Neural cell (in vitro differentiated cells): ENCODE results near the gene CYP19A1. TPM values are rescaled to one million over a fixed set of nuclear protein-coding genes. Genes with fewer than 3 reads are reported as not detected.

Experiments used
- H2AFZ ChIP-seq: fragments of 200-600, 300-800 bp; sonication (generic), shearing (Covaris generic); 2 replicates; pipeline ENCODE4 v1.6.0; 2014; ENCODE audit warnings: low read depth, mild to moderate bottlenecking, antibody characterized with exemption, low read length, moderate library complexity
- H3F3A ChIP-seq: fragments of 200-600 bp; shearing (Covaris generic); 2 replicates; pipeline ENCODE4 v1.6.1; 2016; ENCODE audit warnings: mild to moderate bottlenecking, moderate library complexity, mixed read lengths, antibody characterized with exemption, low read length; ENCODE audit not compliant: insufficient read depth, poor library complexity, severe bottlenecking
- H3K27ac ChIP-seq: fragments of 200-600, 300-800 bp; sonication (generic), shearing (Covaris generic); 2 replicates; pipeline ENCODE4 v1.5.1; 2014; ENCODE audit warnings: mild to moderate bottlenecking, low read length, moderate library complexity
- H3K27me3 ChIP-seq: fragments of 300-800, 200-600 bp; sonication (generic), shearing (Covaris generic); 2 replicates; pipeline ENCODE4 v1.6.0; 2014; ENCODE audit warnings: mild to moderate bottlenecking, low read depth, low read length, moderate library complexity; ENCODE audit not compliant: insufficient read depth
- H3K36me3 ChIP-seq: fragments of 300-800, 200-600 bp; sonication (generic), shearing (Covaris generic); 2 replicates; pipeline ENCODE4 v1.5.1; 2014; ENCODE audit warnings: mild to moderate bottlenecking, antibody characterized with exemption, low read length, moderate library complexity; ENCODE audit not compliant: insufficient read depth
- H3K4me2 ChIP-seq: fragments of 300-800, 200-600 bp; sonication (generic), shearing (Covaris generic); 2 replicates; pipeline ENCODE4 v1.6.0; 2014; ENCODE audit warnings: mild to moderate bottlenecking, low read length
- H3K4me3 ChIP-seq: fragments of 300-800, 200-600 bp; sonication (generic), shearing (Covaris generic); 2 replicates; pipeline ENCODE4 v1.5.1; 2014; ENCODE audit warnings: mild to moderate bottlenecking, low read length, moderate library complexity
- H3K79me2 ChIP-seq: fragments of 200-600 bp; shearing (Covaris generic); replicated peaks from 2 replicates; pipeline ENCODE4 v1.6.0; 2014; ENCODE audit warnings: mild to moderate bottlenecking, low read length, moderate library complexity; ENCODE audit not compliant: insufficient read depth
- H3K9ac ChIP-seq: fragments of 300-800, 200-600 bp; sonication (generic), shearing (Covaris generic); 2 replicates; pipeline ENCODE4 v1.6.1; 2016; ENCODE audit warnings: mild to moderate bottlenecking, low read length, mixed read lengths
- H3K9me2 ChIP-seq: fragments of 200-600 bp; shearing (Covaris generic); 2 replicates; pipeline ENCODE4 v1.6.1; 2016; ENCODE audit warnings: mild to moderate bottlenecking, low read length, mixed read lengths; ENCODE audit not compliant: insufficient read depth
- H3K9me3 ChIP-seq: fragments of 200-600, 300-800 bp; sonication (generic), shearing (Covaris generic); 2 replicates; pipeline ENCODE4 v1.6.1; 2016; ENCODE audit warnings: mild to moderate bottlenecking, mixed run types, low read length, moderate library complexity, mixed read lengths
- H4K20me1 ChIP-seq: fragments of 200-600 bp; shearing (Covaris generic); 2 replicates; pipeline ENCODE4 v1.6.1; 2016; ENCODE audit warnings: mild to moderate bottlenecking, mixed run types; ENCODE audit not compliant: insufficient read depth
- CTCF ChIP-seq: fragments of 450-650 bp; IDR thresholded peaks from 2 replicates; pipeline ENCODE4 v1.5.1; 2014; ENCODE audit warnings: antibody characterized with exemption, mild to moderate bottlenecking, moderate library complexity; ENCODE audit not compliant: poor library complexity, severe bottlenecking
- EP300 ChIP-seq: fragments of 450-650 bp; conservative IDR thresholded peaks from 2 replicates; pipeline ENCODE4 v1.6.1; 2014; ENCODE audit warnings: antibody characterized with exemption, mild to moderate bottlenecking, moderate library complexity; ENCODE audit not compliant: poor library complexity, severe bottlenecking
- EZH2 ChIP-seq: fragments of 200-600, 300-800 bp; shearing (Covaris generic), sonication (generic); IDR thresholded peaks from 2 replicates; pipeline ENCODE4 v1.6.1; 2014; ENCODE audit warnings: antibody characterized with exemption, low read length, borderline replicate concordance, mild to moderate bottlenecking; ENCODE audit not compliant: insufficient read depth, poor library complexity, severe bottlenecking
- MXI1 ChIP-seq: fragments of 450-650 bp; conservative IDR thresholded peaks from 2 replicates; pipeline ENCODE4 v1.6.1; 2014; ENCODE audit warnings: antibody characterized with exemption, mild to moderate bottlenecking; ENCODE audit not compliant: poor library complexity, severe bottlenecking
- POLR2AphosphoS5 ChIP-seq: IDR thresholded peaks from 2 replicates; pipeline ENCODE4 v1.6.1; 2012
- RAD21 ChIP-seq: fragments of 450-650 bp; conservative IDR thresholded peaks from 2 replicates; pipeline ENCODE4 v1.6.1; 2014; ENCODE audit warnings: antibody characterized with exemption, mild to moderate bottlenecking, moderate library complexity
- REST ChIP-seq: IDR thresholded peaks from 2 replicates; pipeline ENCODE4 v1.6.1; 2012; ENCODE audit warnings: borderline replicate concordance
- TAF1 ChIP-seq: IDR thresholded peaks from 2 replicates; pipeline ENCODE4 v1.6.1; 2012; ENCODE audit warnings: low read depth
- polyA plus RNA-seq: library from polyadenylated mRNA; depleted of rRNA; stranded (reverse); fragments of >200 nt; gene quantifications from 2 replicates; pipeline ENCODE4 v1.2.3, GENCODE V29; 2014

The CYP19A1 gene
- polyA plus RNA-seq, 1 donor from 2014 or later = not detected

- TF ChIP-seq POLR2AphosphoS5 = no peak
- no peak for TF ChIP-seq REST
- no peak for TF ChIP-seq RAD21
- no peak for TF ChIP-seq MXI1
- TF ChIP-seq EZH2 = no peak
- Histone ChIP-seq H3F3A (no peaks in the 10 kb centered on the region), H4K20me1 (no peaks in the 10 kb centered on the region), H2AFZ (no peak overlapping the region), H3K27ac (no peak overlapping the region), H3K9ac (no peak overlapping the region), H3K9me3 (no peaks in the 10 kb centered on the region), H3K36me3 (no peaks in the 10 kb centered on the region), H3K27me3 (no peaks in the 10 kb centered on the region), H3K79me2 (no peaks in the 10 kb centered on the region), H3K9me2 (no peaks in the 10 kb centered on the region), H3K4me2 (no peak overlapping the region), H3K4me3 (no peak overlapping the region)
Measured at GRCh38 chr15:51323749-51324148, 14.6 kb downstream of the CYP19A1 start.

GRCh38 chr15:51322621-51323296 lies 15.6 kb downstream of the CYP19A1 start:
- no peaks in the 10 kb centered on the region for H3K36me3 ChIP-seq
- H3F3A ChIP-seq = no peaks in the 10 kb centered on the region

More at GRCh38 chr15:51322621-51323296, 15.6 kb downstream of the CYP19A1 start:
- Histone ChIP-seq H3K9me3 (no peaks in the 10 kb centered on the region), H2AFZ (no peak overlapping the region), H3K9ac (no peak overlapping the region), H4K20me1 (no peaks in the 10 kb centered on the region), H3K9me2 (no peaks in the 10 kb centered on the region), H3K27ac (no peak overlapping the region), H3K27me3 (no peaks in the 10 kb centered on the region), H3K4me2 (no peak overlapping the region), H3K4me3 (no peak overlapping the region), H3K79me2 (no peaks in the 10 kb centered on the region)
- TF ChIP-seq CTCF (no peak), EZH2 (no peak), TAF1 (no peak), MXI1 (no peak), EP300 (no peak)
